Trophoblast cell (in vitro differentiated cells and primary cell): Measurements from ENCODE around the gene COBL.
A peak's percentile ranks its signal among the peaks of the same experiment; 100 is the strongest.

Experiments used
- DNase-seq, 2 donors: peaks; one replicate each; pipeline ENCODE4 v3.0.0-alpha.2; 2016
- H2AFZ ChIP-seq: 2 replicates; pipeline ENCODE4 v1.6.1; 2013; ENCODE audit warnings: low read length, moderate library complexity, mild to moderate bottlenecking; ENCODE audit not compliant: insufficient read depth, poor library complexity
- H2AK5ac ChIP-seq: 2 replicates; pipeline ENCODE4 v1.6.1; 2013; ENCODE audit warnings: mild to moderate bottlenecking, low read length
- H2BK120ac ChIP-seq: 2 replicates; pipeline ENCODE4 v1.6.1; 2013; ENCODE audit warnings: low read length, mild to moderate bottlenecking, moderate library complexity; ENCODE audit not compliant: insufficient read depth, poor library complexity
- H2BK12ac ChIP-seq: 2 replicates; pipeline ENCODE4 v1.6.1; 2013; ENCODE audit warnings: mild to moderate bottlenecking, low read length, moderate library complexity
- H2BK5ac ChIP-seq: 2 replicates; pipeline ENCODE4 v1.6.1; 2013; ENCODE audit warnings: low read length, low read depth, moderate library complexity, mild to moderate bottlenecking; ENCODE audit not compliant: poor library complexity
- H3K14ac ChIP-seq: 2 replicates; pipeline ENCODE4 v1.6.1; 2013; ENCODE audit warnings: mild to moderate bottlenecking, low read length
- H3K18ac ChIP-seq: 2 replicates; pipeline ENCODE4 v1.6.1; 2013; ENCODE audit warnings: mild to moderate bottlenecking, low read length
- H3K23ac ChIP-seq: 2 replicates; pipeline ENCODE4 v1.6.1; 2013; ENCODE audit warnings: low read length
- H3K27ac ChIP-seq: 2 replicates; pipeline ENCODE4 v1.5.1; 2013; ENCODE audit warnings: low read depth, mild to moderate bottlenecking, inconsistent platforms, low read length, moderate library complexity
- H3K27me3 ChIP-seq: 2 replicates; pipeline ENCODE4 v1.6.1; 2013; ENCODE audit warnings: inconsistent platforms, mild to moderate bottlenecking, low read length, moderate library complexity; ENCODE audit not compliant: insufficient read depth
- H3K36me3 ChIP-seq, 2 experiments: 1 replicate in 1 of 2; 2 replicates in 1 of 2; pipeline ENCODE4 v1.6.1; 2013; ENCODE audit warnings: low read length in 2 of 2, mild to moderate bottlenecking in 2 of 2, moderate library complexity in 1 of 2; ENCODE audit not compliant: insufficient read depth in 2 of 2, control insufficient read depth in 1 of 2
- H3K4ac ChIP-seq: 2 replicates; pipeline ENCODE4 v1.6.1; 2013; ENCODE audit warnings: low read depth, mild to moderate bottlenecking, low read length, moderate library complexity
- H3K4me1 ChIP-seq, 2 experiments: 1 replicate in 1 of 2; 2 replicates in 1 of 2; pipeline ENCODE4 v1.6.1; 2013; ENCODE audit warnings: low read length in 2 of 2, mild to moderate bottlenecking in 2 of 2, moderate library complexity in 1 of 2; ENCODE audit not compliant: insufficient read depth in 2 of 2, control insufficient read depth in 1 of 2
- H3K4me2 ChIP-seq: 2 replicates; pipeline ENCODE4 v1.6.1; 2013; ENCODE audit warnings: inconsistent platforms, mild to moderate bottlenecking, low read length, moderate library complexity
- H3K4me3 ChIP-seq: 2 replicates; pipeline ENCODE4 v1.5.1; 2013; ENCODE audit warnings: mild to moderate bottlenecking, low read depth, low read length, inconsistent platforms
- H3K79me1 ChIP-seq: one replicate; pipeline ENCODE4 v1.6.1; 2013; ENCODE audit warnings: low read length
- H3K79me2 ChIP-seq: 2 replicates; pipeline ENCODE4 v1.6.1; 2013; ENCODE audit warnings: low read length, mild to moderate bottlenecking; ENCODE audit not compliant: control insufficient read depth, insufficient read depth, poor library complexity
- H3K9ac ChIP-seq: 2 replicates; pipeline ENCODE4 v1.6.1; 2013; ENCODE audit warnings: mild to moderate bottlenecking, low read length
- H3K9me3 ChIP-seq: 2 replicates; pipeline ENCODE4 v1.6.1; 2013; ENCODE audit warnings: low read depth, mild to moderate bottlenecking, control low read depth, inconsistent platforms, low read length; ENCODE audit not compliant: insufficient read depth
- H4K12ac ChIP-seq: 2 replicates; pipeline ENCODE4 v1.6.1; 2013; ENCODE audit warnings: low read depth, mild to moderate bottlenecking, low read length, moderate library complexity
- H4K8ac ChIP-seq: 2 replicates; pipeline ENCODE4 v1.6.1; 2013; ENCODE audit warnings: low read depth, mild to moderate bottlenecking, low read length, moderate library complexity
- H4K91ac ChIP-seq: one replicate; pipeline ENCODE4 v1.6.1; 2013; ENCODE audit warnings: low read depth, mild to moderate bottlenecking, low read length, moderate library complexity
- WGBS: extraction: QIAGEN DNeasy Blood & Tissue Kit; methylation state at CpG from one replicate; pipeline ENCODE4 v1.1.7; 2013; ENCODE audit warnings: missing lambda C conversion rate; ENCODE audit not compliant: insufficient read length, insufficient coverage; ENCODE audit errors: extremely low coverage; 5-methylcytosine and 5-hydroxymethylcytosine counted together

COBL gene

GRCh38 chr7:51214098-51214497 is 102.5 kb downstream of the COBL start:
- no peak overlapping the region for H2AK5ac ChIP-seq
- H4K12ac ChIP-seq = no peak overlapping the region
- H3K79me2 ChIP-seq = no peaks in the 10 kb centered on the region
- no peak overlapping the region for H3K14ac ChIP-seq
- no peak overlapping the region for H2BK5ac ChIP-seq
- no peaks in the 10 kb centered on the region for H3K9me3 ChIP-seq
- no peak overlapping the region for H2BK12ac ChIP-seq
- no peak overlapping the region for H3K23ac ChIP-seq
- H2AFZ ChIP-seq = no peak overlapping the region
- no CpG with 5 or more reads among the region's 7 CpGs for WGBS
- DNase-seq = no peak
- H3K4me1 ChIP-seq = peaks cover 0 to 5% of the 10 kb centered on the region in 2 experiments
- H2BK120ac ChIP-seq = no peak overlapping the region
- H3K27me3 ChIP-seq = no peaks in the 10 kb centered on the region
- H3K9ac ChIP-seq = no peak overlapping the region
- no peak overlapping the region for H3K4me3 ChIP-seq
- H3K18ac ChIP-seq = no peak overlapping the region
- H4K91ac ChIP-seq = no peak overlapping the region
- H3K36me3 ChIP-seq = no peaks in the 10 kb centered on the region
- H3K27ac ChIP-seq = no peak overlapping the region
- H3K4ac ChIP-seq = no peak overlapping the region
- H3K4me2 ChIP-seq = no peak overlapping the region
- H3K79me1 ChIP-seq = no peaks in the 10 kb centered on the region
- no peak overlapping the region for H4K8ac ChIP-seq

- no peak overlapping the region for H4K8ac ChIP-seq
- no peak overlapping the region for H2BK5ac ChIP-seq
- H3K79me1 ChIP-seq = no peaks in the 10 kb centered on the region
- no peak overlapping the region for H2BK120ac ChIP-seq
- no peak overlapping the region for H3K23ac ChIP-seq
- no peaks in the 10 kb centered on the region for H3K36me3 ChIP-seq
- WGBS = no CpG with 5 or more reads among the region's 9 CpGs
- peaks cover 0 to 5% of the 10 kb centered on the region in 2 experiments for H3K4me1 ChIP-seq
- no peak overlapping the region for H3K4me2 ChIP-seq
- H2BK12ac ChIP-seq = no peak overlapping the region
- no peak overlapping the region for H4K91ac ChIP-seq
- H3K9ac ChIP-seq = no peak overlapping the region
- no peak overlapping the region for H3K4ac ChIP-seq
- no peaks in the 10 kb centered on the region for H3K79me2 ChIP-seq
- no peak overlapping the region for H4K12ac ChIP-seq
- H3K18ac ChIP-seq = no peak overlapping the region
- no peak overlapping the region for H2AFZ ChIP-seq
- H3K27ac ChIP-seq = no peak overlapping the region
- H3K27me3 ChIP-seq = no peaks in the 10 kb centered on the region
- no peak overlapping the region for H3K14ac ChIP-seq
- no peak overlapping the region for H2AK5ac ChIP-seq
- no peaks in the 10 kb centered on the region for H3K9me3 ChIP-seq
- H3K4me3 ChIP-seq = no peak overlapping the region
- peak; percentile 33 to 52 for DNase-seq
These were observed 103.0 kb downstream of the COBL start for GRCh38 chr7:51213618-51214017.

- Histone ChIP-seq H4K12ac (no peak overlapping the region), H3K9ac (no peak overlapping the region), H3K27ac (no peak overlapping the region), H2BK120ac (no peak overlapping the region), H2AFZ (no peak overlapping the region), H3K4me3 (no peak overlapping the region), H4K8ac (no peak overlapping the region), H3K27me3 (no peaks in the 10 kb centered on the region), H2BK12ac (no peak overlapping the region), H3K79me1 (no peaks in the 10 kb centered on the region), H4K91ac (no peak overlapping the region), H2AK5ac (no peak overlapping the region), H3K4ac (no peak overlapping the region), H3K36me3 (no peaks in the 10 kb centered on the region), H3K4me1 (peaks cover 0 to 5% of the 10 kb centered on the region in 2 experiments), H3K23ac (no peak overlapping the region), H3K4me2 (no peak overlapping the region), H2BK5ac (no peak overlapping the region), H3K9me3 (peaks cover 2% of the 10 kb centered on the region), H3K14ac (no peak overlapping the region), H3K18ac (no peak overlapping the region), H3K79me2 (no peaks in the 10 kb centered on the region)
- WGBS = no CpG with 5 or more reads among the region's 3 CpGs
- no peak for DNase-seq
These were observed 105.8 kb downstream of the COBL start for GRCh38 chr7:51210766-51211165.

GRCh38 chr7:51209426-51209825 is 107.2 kb downstream of the COBL start:
- H3K18ac ChIP-seq = no peak overlapping the region
- no peak overlapping the region for H2BK5ac ChIP-seq
- no peak overlapping the region for H2AK5ac ChIP-seq
- H3K79me1 ChIP-seq = no peaks in the 10 kb centered on the region
- H3K4me2 ChIP-seq = no peak overlapping the region
- H3K23ac ChIP-seq = no peak overlapping the region
- no peak overlapping the region for H3K14ac ChIP-seq
- no CpG with 5 or more reads among the region's 6 CpGs for WGBS
- peaks cover 0 to 5% of the 10 kb centered on the region in 2 experiments for H3K4me1 ChIP-seq
- no peak overlapping the region for H2BK120ac ChIP-seq
- H4K91ac ChIP-seq = no peak overlapping the region
- H2AFZ ChIP-seq = no peak overlapping the region
- H3K9ac ChIP-seq = no peak overlapping the region
- no peaks in the 10 kb centered on the region for H3K36me3 ChIP-seq
- H2BK12ac ChIP-seq = no peak overlapping the region
- H3K27ac ChIP-seq = no peak overlapping the region
- no peaks in the 10 kb centered on the region for H3K27me3 ChIP-seq
- H3K4ac ChIP-seq = no peak overlapping the region
- no peak overlapping the region for H3K4me3 ChIP-seq
- H4K12ac ChIP-seq = no peak overlapping the region
- H3K9me3 ChIP-seq = peaks cover 2% of the 10 kb centered on the region
- no peaks in the 10 kb centered on the region for H3K79me2 ChIP-seq
- no peak for DNase-seq
- H4K8ac ChIP-seq = no peak overlapping the region
